H9 (cell line): Measurements from ENCODE around the gene SLC39A7. TPM values are rescaled to one million over a fixed set of nuclear protein-coding genes. Genes with fewer than 3 reads are reported as not detected.

Source experiments
- DNase-seq: peaks from one replicate; pipeline ENCODE4 v3.0.0-alpha.2; 2017
- H2AFZ ChIP-seq: one replicate; pipeline ENCODE4 v1.6.1; 2013; ENCODE audit warnings: mild to moderate bottlenecking, low read length, control low read depth, moderate library complexity
- H2AK5ac ChIP-seq: 2 replicates; pipeline ENCODE4 v1.6.1; 2013; ENCODE audit warnings: low read length, control low read depth, mixed read lengths; ENCODE audit not compliant: insufficient read length
- H2BK120ac ChIP-seq: one replicate; pipeline ENCODE4 v1.6.1; 2013; ENCODE audit warnings: low read depth, mild to moderate bottlenecking, low read length, control low read depth, inconsistent platforms; ENCODE audit not compliant: poor library complexity, severe bottlenecking
- H2BK12ac ChIP-seq: 2 replicates; pipeline ENCODE4 v1.6.1; 2013; ENCODE audit warnings: low read length, control low read depth, mixed read lengths, low read depth; ENCODE audit not compliant: insufficient read length
- H2BK15ac ChIP-seq: 2 replicates; pipeline ENCODE4 v1.6.1; 2013; ENCODE audit warnings: low read depth, low read length, control low read depth
- H2BK20ac ChIP-seq: one replicate; pipeline ENCODE4 v1.6.1; 2013; ENCODE audit warnings: low read depth, mild to moderate bottlenecking, low read length, control low read depth, inconsistent platforms; ENCODE audit not compliant: poor library complexity, severe bottlenecking
- H2BK5ac ChIP-seq: 2 replicates; pipeline ENCODE4 v1.6.1; 2013; ENCODE audit warnings: low read length, control low read depth, mixed read lengths; ENCODE audit not compliant: insufficient read length
- H3K14ac ChIP-seq: 2 replicates; pipeline ENCODE4 v1.6.1; 2013; ENCODE audit warnings: low read length, control low read depth; ENCODE audit not compliant: insufficient read depth
- H3K18ac ChIP-seq: 2 replicates; pipeline ENCODE4 v1.6.1; 2013; ENCODE audit warnings: low read depth, mild to moderate bottlenecking, mixed read lengths, low read length, control low read depth; ENCODE audit not compliant: insufficient read length
- H3K23ac ChIP-seq: 2 replicates; pipeline ENCODE4 v1.6.1; 2013; ENCODE audit warnings: low read length, control low read depth, mixed read lengths, low read depth; ENCODE audit not compliant: insufficient read length
- H3K23me2 ChIP-seq: 2 replicates; pipeline ENCODE4 v1.6.1; 2013; ENCODE audit warnings: low read depth, mild to moderate bottlenecking, mixed read lengths, low read length, control low read depth; ENCODE audit not compliant: insufficient read length, poor library complexity, severe bottlenecking
- H3K27ac ChIP-seq: 2 replicates; pipeline ENCODE4 v1.5.1; 2013; ENCODE audit warnings: low read length, control low read depth, mixed read lengths, low read depth; ENCODE audit not compliant: insufficient read length
- H3K27me3 ChIP-seq: 2 replicates; pipeline ENCODE4 v1.6.1; 2013; ENCODE audit warnings: low read length, control low read depth, inconsistent platforms; ENCODE audit not compliant: insufficient read depth
- H3K4ac ChIP-seq: 2 replicates; pipeline ENCODE4 v1.6.1; 2013; ENCODE audit warnings: low read depth, mild to moderate bottlenecking, control low read depth, inconsistent platforms, low read length, moderate library complexity
- H3K4me1 ChIP-seq: 2 replicates; pipeline ENCODE4 v1.6.1; 2013; ENCODE audit warnings: low read length, control low read depth, inconsistent platforms; ENCODE audit not compliant: insufficient read depth
- H3K4me2 ChIP-seq: 2 replicates; pipeline ENCODE4 v1.6.1; 2013; ENCODE audit warnings: low read length, control low read depth, mixed read lengths; ENCODE audit not compliant: insufficient read length, insufficient read depth
- H3K56ac ChIP-seq: 2 replicates; pipeline ENCODE4 v1.6.1; 2013; ENCODE audit warnings: low read depth, mild to moderate bottlenecking, mixed read lengths, low read length, control low read depth; ENCODE audit not compliant: insufficient read length
- H3K79me1 ChIP-seq: 2 replicates; pipeline ENCODE4 v1.6.1; 2013; ENCODE audit warnings: low read depth, mild to moderate bottlenecking, moderate library complexity, low read length, control low read depth, inconsistent platforms; ENCODE audit not compliant: insufficient read depth, poor library complexity, severe bottlenecking
- H3K79me2 ChIP-seq: 2 replicates; pipeline ENCODE4 v1.6.1; 2013; ENCODE audit warnings: low read length, control low read depth, inconsistent platforms; ENCODE audit not compliant: insufficient read depth
- H3K9ac ChIP-seq: 2 replicates; pipeline ENCODE4 v1.6.1; 2013; ENCODE audit warnings: low read length, control low read depth, mixed read lengths; ENCODE audit not compliant: insufficient read length; ENCODE audit errors: extremely low read depth
- H3K9me3 ChIP-seq: one replicate; pipeline ENCODE4 v1.6.1; 2013; ENCODE audit warnings: low read depth, low read length, inconsistent platforms; ENCODE audit not compliant: control insufficient read depth
- H3T11ph ChIP-seq: one replicate; pipeline ENCODE4 v1.6.1; 2013; ENCODE audit warnings: mild to moderate bottlenecking, low read length, control low read depth, inconsistent platforms
- H4K20me1 ChIP-seq: one replicate; pipeline ENCODE4 v1.6.1; 2013; ENCODE audit not compliant: control insufficient read depth, insufficient read length, insufficient read depth
- H4K5ac ChIP-seq: 2 replicates; pipeline ENCODE4 v1.6.1; 2013; ENCODE audit warnings: low read depth, mild to moderate bottlenecking, mixed read lengths, low read length, control low read depth; ENCODE audit not compliant: insufficient read length
- H4K8ac ChIP-seq: replicated peaks from 2 replicates; pipeline ENCODE4 v1.6.1; 2013; ENCODE audit warnings: low read length, control low read depth, mixed read lengths, low read depth; ENCODE audit not compliant: insufficient read length
- H4K91ac ChIP-seq: 2 replicates; pipeline ENCODE4 v1.6.1; 2013; ENCODE audit warnings: low read depth, mild to moderate bottlenecking, moderate library complexity, mixed read lengths, low read length, control low read depth; ENCODE audit not compliant: insufficient read length
- H3K27ac Mint-ChIP-seq, 3 experiments: 2 replicates in 2 of 3; 3 replicates in 1 of 3; pipeline ENCODE4 v1.8.0; 2020 to 2021; ENCODE audit warnings: mixed read lengths in 3 of 3, mild to moderate bottlenecking in 1 of 3, moderate library complexity in 1 of 3
- H3K27me3 Mint-ChIP-seq: 2 replicates; pipeline ENCODE4 v1.8.0; 2021; ENCODE audit warnings: low read depth, mild to moderate bottlenecking, moderate library complexity, mixed read lengths
- H3K36me3 Mint-ChIP-seq, 3 experiments: 2 replicates in 2 of 3; 3 replicates in 1 of 3; pipeline ENCODE4 v1.8.0; 2020 to 2021; ENCODE audit warnings: low read depth in 3 of 3, mixed read lengths in 3 of 3; ENCODE audit not compliant: insufficient read depth in 1 of 3
- H3K4me1 Mint-ChIP-seq, 2 experiments: 2 replicates each; pipeline ENCODE4 v1.8.0; 2020; ENCODE audit warnings: mixed read lengths in 2 of 2
- H3K4me3 Mint-ChIP-seq, 2 experiments: 2 replicates in 1 of 2; 3 replicates in 1 of 2; pipeline ENCODE4 v1.8.0; 2020 to 2021; ENCODE audit warnings: mild to moderate bottlenecking in 2 of 2, mixed read lengths in 2 of 2, moderate library complexity in 1 of 2
- H3K9me3 Mint-ChIP-seq, 2 experiments: 2 replicates in 1 of 2; 3 replicates in 1 of 2; pipeline ENCODE4 v1.8.0; 2020; ENCODE audit warnings: mild to moderate bottlenecking in 2 of 2, mixed read lengths in 2 of 2, moderate library complexity in 1 of 2
- whole genome bisulfite sequencing: extraction: QIAGEN DNeasy Blood & Tissue Kit; methylation state at CpG from one replicate; pipeline ENCODE4 v1.1.7; 2013; ENCODE audit warnings: missing lambda C conversion rate, low lambda C conversion rate, mixed read lengths; ENCODE audit not compliant: insufficient read length; ENCODE audit errors: extremely low coverage; 5-methylcytosine and 5-hydroxymethylcytosine counted together
- total RNA-seq: library from RNA; stranded (reverse); gene quantifications from 2 replicates; pipeline ENCODE4 v1.2.1, GENCODE V29; 2021
- TF ChIP-seq, protein P1 (sequence below): fragments of 200-600 bp; sonication (generic); conservative IDR thresholded peaks from 3 replicates; pipeline ENCODE4 v1.8.0; 2021; ENCODE audit warnings: antibody characterized with exemption, mild to moderate bottlenecking

SLC39A7 gene
- total RNA-seq, 1 experiment from 2014 or later: 107 TPM

DNA sequence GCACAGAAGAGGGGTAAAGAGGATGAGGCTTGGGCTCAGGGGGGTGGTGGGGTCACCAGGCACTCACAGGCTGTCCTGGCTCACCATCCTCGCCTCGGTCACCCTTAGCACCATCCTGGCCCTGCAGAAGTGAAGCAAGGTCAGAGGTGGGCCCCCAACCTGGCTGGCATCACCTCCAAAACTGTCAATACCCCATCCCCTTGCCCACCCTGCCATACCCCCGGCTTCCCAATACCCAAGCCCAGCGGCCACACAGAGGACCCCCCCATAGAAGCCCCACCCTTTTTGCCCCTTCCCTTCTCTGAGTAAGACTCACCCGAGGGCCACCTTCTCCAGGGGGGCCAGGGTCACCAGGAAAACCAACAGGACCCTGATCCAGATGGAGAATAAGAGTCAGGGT lies 32.0 kb upstream of the SLC39A7 start:
- no peaks in the 10 kb centered on the region for H3K36me3 Mint-ChIP-seq
- Histone ChIP-seq H2BK12ac (no peak overlapping the region), H2BK5ac (no peak overlapping the region), H3K79me2 (no peaks in the 10 kb centered on the region), H3K23ac (no peak overlapping the region), H3K23me2 (no peaks in the 10 kb centered on the region), H3K56ac (no peak overlapping the region), H3K4ac (no peak overlapping the region), H3K4me2 (no peak overlapping the region), H3K4me1 (no peaks in the 10 kb centered on the region), H3K27ac (no peak overlapping the region), H3K9ac (no peak overlapping the region), H4K5ac (no peak overlapping the region), H2BK15ac (no peak overlapping the region), H4K20me1 (peaks cover 3% of the 10 kb centered on the region), H3K79me1 (no peaks in the 10 kb centered on the region), H3K9me3 (no peaks in the 10 kb centered on the region), H3T11ph (no peak overlapping the region), H3K27me3 (no peaks in the 10 kb centered on the region), H2BK20ac (no peak overlapping the region), H3K14ac (no peak overlapping the region), H3K18ac (no peak overlapping the region), H2AK5ac (no peak overlapping the region), H2BK120ac (no peak overlapping the region), H4K91ac (no peak overlapping the region), H4K8ac (no peak overlapping the region), H2AFZ (no peak overlapping the region)
- H3K9me3 Mint-ChIP-seq: no peaks in the 10 kb centered on the region
- TF ChIP-seq, protein P1, sequence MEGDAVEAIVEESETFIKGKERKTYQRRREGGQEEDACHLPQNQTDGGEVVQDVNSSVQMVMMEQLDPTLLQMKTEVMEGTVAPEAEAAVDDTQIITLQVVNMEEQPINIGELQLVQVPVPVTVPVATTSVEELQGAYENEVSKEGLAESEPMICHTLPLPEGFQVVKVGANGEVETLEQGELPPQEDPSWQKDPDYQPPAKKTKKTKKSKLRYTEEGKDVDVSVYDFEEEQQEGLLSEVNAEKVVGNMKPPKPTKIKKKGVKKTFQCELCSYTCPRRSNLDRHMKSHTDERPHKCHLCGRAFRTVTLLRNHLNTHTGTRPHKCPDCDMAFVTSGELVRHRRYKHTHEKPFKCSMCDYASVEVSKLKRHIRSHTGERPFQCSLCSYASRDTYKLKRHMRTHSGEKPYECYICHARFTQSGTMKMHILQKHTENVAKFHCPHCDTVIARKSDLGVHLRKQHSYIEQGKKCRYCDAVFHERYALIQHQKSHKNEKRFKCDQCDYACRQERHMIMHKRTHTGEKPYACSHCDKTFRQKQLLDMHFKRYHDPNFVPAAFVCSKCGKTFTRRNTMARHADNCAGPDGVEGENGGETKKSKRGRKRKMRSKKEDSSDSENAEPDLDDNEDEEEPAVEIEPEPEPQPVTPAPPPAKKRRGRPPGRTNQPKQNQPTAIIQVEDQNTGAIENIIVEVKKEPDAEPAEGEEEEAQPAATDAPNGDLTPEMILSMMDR: no peak
- no peak overlapping the region; a peak in 1 of 5 replicates for H3K4me3 Mint-ChIP-seq
- peaks cover 10 to 15% of the 10 kb centered on the region in 2 experiments for H3K4me1 Mint-ChIP-seq
- no peak for DNase-seq
- peak overlapping the region in 1 of 3 experiments; percentile 96; a peak in 1 of 7 replicates for H3K27ac Mint-ChIP-seq
- peaks cover 16% of the 10 kb centered on the region for H3K27me3 Mint-ChIP-seq
- no CpG with 5 or more reads among the region's 5 CpGs for WGBS
